ENCODE data around the gene NTN1.

DNA sequence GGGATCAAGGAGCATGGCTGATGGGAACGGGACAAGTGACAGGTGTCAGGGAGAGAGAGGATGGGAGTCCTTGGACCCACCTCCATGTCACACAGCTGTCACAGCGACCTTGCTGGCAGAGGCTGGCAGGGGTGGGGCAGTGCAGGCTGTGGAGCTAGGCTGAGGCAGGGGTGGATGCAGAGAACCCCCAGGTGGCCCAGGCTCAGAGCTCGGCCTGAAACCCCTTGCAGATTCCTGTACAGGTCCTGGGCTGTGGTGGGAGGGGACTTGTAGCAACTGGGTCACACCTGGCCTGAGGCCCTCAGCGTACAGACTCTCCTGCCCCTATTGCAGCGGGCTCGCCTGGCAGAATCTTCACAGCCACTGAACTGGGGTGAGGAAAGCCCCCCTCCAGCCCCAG, 174.1 kb downstream of the NTN1 start:
- TF ChIP-seq, protein P1, sequence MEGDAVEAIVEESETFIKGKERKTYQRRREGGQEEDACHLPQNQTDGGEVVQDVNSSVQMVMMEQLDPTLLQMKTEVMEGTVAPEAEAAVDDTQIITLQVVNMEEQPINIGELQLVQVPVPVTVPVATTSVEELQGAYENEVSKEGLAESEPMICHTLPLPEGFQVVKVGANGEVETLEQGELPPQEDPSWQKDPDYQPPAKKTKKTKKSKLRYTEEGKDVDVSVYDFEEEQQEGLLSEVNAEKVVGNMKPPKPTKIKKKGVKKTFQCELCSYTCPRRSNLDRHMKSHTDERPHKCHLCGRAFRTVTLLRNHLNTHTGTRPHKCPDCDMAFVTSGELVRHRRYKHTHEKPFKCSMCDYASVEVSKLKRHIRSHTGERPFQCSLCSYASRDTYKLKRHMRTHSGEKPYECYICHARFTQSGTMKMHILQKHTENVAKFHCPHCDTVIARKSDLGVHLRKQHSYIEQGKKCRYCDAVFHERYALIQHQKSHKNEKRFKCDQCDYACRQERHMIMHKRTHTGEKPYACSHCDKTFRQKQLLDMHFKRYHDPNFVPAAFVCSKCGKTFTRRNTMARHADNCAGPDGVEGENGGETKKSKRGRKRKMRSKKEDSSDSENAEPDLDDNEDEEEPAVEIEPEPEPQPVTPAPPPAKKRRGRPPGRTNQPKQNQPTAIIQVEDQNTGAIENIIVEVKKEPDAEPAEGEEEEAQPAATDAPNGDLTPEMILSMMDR (IDR thresholded peaks at IDR 0.05): no peak
- no peak for TF ChIP-seq POLR2A (IDR thresholded peaks at IDR 0.05)
